OCI-LY1 (cell line): ENCODE data around the gene PAH.

Experiments
- EZH2 ChIP-seq: fragments of 200-600 bp; sonication (generic), shearing (Covaris generic); IDR thresholded peaks from 2 replicates; pipeline ENCODE4 v1.8.0; 2017; ENCODE audit warnings: borderline replicate concordance, mixed run types, mild to moderate bottlenecking, antibody characterized with exemption, low read length, moderate library complexity, mixed read lengths
- TF ChIP-seq, protein P1 (sequence below): fragments of 200-600 bp; sonication (generic), shearing (Covaris generic); IDR thresholded peaks from 2 replicates; pipeline ENCODE4 v1.5.1; 2017; ENCODE audit warnings: mild to moderate bottlenecking, antibody characterized with exemption, low read length, moderate library complexity, mixed read lengths

- TF ChIP-seq, protein P1, sequence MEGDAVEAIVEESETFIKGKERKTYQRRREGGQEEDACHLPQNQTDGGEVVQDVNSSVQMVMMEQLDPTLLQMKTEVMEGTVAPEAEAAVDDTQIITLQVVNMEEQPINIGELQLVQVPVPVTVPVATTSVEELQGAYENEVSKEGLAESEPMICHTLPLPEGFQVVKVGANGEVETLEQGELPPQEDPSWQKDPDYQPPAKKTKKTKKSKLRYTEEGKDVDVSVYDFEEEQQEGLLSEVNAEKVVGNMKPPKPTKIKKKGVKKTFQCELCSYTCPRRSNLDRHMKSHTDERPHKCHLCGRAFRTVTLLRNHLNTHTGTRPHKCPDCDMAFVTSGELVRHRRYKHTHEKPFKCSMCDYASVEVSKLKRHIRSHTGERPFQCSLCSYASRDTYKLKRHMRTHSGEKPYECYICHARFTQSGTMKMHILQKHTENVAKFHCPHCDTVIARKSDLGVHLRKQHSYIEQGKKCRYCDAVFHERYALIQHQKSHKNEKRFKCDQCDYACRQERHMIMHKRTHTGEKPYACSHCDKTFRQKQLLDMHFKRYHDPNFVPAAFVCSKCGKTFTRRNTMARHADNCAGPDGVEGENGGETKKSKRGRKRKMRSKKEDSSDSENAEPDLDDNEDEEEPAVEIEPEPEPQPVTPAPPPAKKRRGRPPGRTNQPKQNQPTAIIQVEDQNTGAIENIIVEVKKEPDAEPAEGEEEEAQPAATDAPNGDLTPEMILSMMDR, result no peak
- no peak for TF ChIP-seq EZH2
Measured at GRCh38 chr12:102910792-102911191, 6.3 kb downstream of the PAH start.
